GM12874 (cell line): ENCODE data around the gene ACTG2.

Experiments
- CTCF ChIP-seq: IDR thresholded peaks from 2 replicates; pipeline ENCODE4 v1.5.1; 2011; ENCODE audit warnings: low read depth, mild to moderate bottlenecking, control low read depth, low read length, moderate library complexity; ENCODE audit not compliant: insufficient read depth

The ACTG2 gene

GRCh38 chr2:73918856-73919255 is 26.0 kb downstream of the ACTG2 start:
- no peak for TF ChIP-seq CTCF

- no peak for TF ChIP-seq CTCF
Observed at GRCh38 chr2:73919596-73920228, 26.9 kb downstream of the ACTG2 start.

GRCh38 chr2:73920577-73921545 is 28.1 kb downstream of the ACTG2 start:
- peak; percentile 42 for TF ChIP-seq CTCF

GRCh38 chr2:73921581-73921980 is 28.8 kb downstream of the ACTG2 start:
- TF ChIP-seq CTCF: no peak

- TF ChIP-seq CTCF: no peak
Observed at GRCh38 chr2:73922681-73923080, 29.9 kb downstream of the ACTG2 start.

GRCh38 chr2:73925033-73925704 is 32.4 kb downstream of the ACTG2 start:
- no peak for TF ChIP-seq CTCF

- no peak for TF ChIP-seq CTCF
Observed at GRCh38 chr2:73925853-73926492, 33.2 kb downstream of the ACTG2 start.
